ENCODE data around the gene RPP25L.

GRCh38 chr9:34653151-34654072 lies 41.5 kb upstream of the RPP25L start:
- no peak for TF ChIP-seq POLR2A (IDR thresholded peaks at IDR 0.05; ENCODE audit: low read length)
- TF ChIP-seq GATA1 (IDR thresholded peaks at IDR 0.05; ENCODE audit: low read depth, low read length): no peak
